HG02763 (cell line): Measurements from ENCODE around the gene STX7.

Experiments used
- ATAC-seq: cut with Tn5 transposase; IDR thresholded peaks from one replicate; pipeline ENCODE4 v1.9.1; 2021; ENCODE audit warnings: mild to moderate bottlenecking, moderate library complexity; ENCODE audit not compliant: unreplicated experiment

The STX7 gene

GRCh38 chr6:132478266-132478665, 34.6 kb downstream of the STX7 start:
- no peak for ATAC-seq

GRCh38 chr6:132476688-132477087, 36.2 kb downstream of the STX7 start:
- no peak for ATAC-seq

GRCh38 chr6:132475925-132476324, 37.0 kb downstream of the STX7 start:
- ATAC-seq, result no peak

GRCh38 chr6:132471787-132472186, 41.1 kb downstream of the STX7 start:
- no peak for ATAC-seq

DNA sequence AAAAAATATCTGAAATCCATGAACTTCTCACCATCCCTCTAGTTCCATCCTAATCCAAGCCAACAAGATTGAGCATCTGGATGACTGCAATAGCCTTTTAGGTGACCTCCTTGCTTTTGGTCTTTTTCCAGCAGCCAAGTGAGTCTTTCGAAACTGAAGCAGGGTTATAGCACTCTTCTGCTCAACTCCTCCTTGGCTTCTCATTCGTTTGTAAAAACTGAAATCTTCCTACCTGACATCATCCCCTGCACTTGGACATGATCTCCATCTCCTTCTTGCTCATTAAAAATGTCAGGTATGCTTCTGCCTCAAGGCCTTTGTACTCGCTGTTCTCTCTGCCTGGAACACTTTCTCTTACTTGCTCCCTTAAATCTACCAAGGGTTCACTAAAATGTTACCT, 46.0 kb downstream of the STX7 start:
- ATAC-seq, result no peak

DNA sequence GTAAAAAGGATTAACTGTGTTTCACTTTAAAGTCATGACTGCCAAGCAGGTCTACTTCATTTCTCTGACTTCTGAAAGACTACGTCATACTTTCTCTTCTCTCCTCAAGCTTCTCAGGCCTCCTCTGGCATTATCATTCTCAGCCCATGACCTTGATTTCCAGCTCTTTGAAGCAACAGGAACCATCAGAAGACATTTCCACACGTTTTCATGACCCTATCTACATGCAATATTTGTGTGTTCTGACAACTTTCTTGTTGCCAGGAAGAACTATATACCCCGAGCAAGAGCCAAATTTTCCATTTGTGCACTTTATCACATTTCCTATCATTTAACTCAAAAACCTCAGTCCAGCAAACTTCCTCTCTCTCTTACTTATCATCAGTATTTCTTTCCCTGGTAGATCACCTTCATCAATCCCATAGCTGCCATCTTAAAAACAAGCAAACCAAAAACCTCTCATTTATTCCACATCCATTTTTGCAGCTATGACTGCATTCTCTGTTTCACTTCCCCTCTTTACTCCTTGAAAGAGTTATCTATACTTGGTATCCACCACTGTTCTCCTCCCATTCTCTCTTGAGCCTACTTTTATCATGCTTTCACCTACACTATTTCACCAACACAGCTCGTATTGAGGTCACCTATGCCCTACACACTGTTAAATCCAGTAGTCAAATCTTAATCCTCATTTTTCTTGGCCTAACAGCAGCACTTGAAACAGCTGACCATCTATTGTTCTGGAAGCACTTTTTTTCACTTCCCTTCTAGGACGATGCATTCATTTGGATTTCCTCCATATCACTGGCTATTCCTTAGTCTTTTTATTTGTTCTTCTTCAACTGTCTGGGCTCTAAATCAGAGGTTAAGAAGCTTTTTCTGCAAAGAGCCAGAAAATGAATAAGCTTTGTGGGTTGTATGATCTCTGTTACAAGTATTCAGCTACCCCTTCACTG, 47.1 kb downstream of the STX7 start:
- no peak for ATAC-seq

- no peak for ATAC-seq
Observed at GRCh38 chr6:132464538-132465256, 48.2 kb downstream of the STX7 start.

- ATAC-seq, result no peak
Observed at GRCh38 chr6:132461958-132462357, 51.0 kb downstream of the STX7 start.

GRCh38 chr6:132459605-132459952, 53.3 kb downstream of the STX7 start:
- ATAC-seq, result no peak

GRCh38 chr6:132458887-132459604, 53.9 kb downstream of the STX7 start:
- no peak for ATAC-seq

DNA sequence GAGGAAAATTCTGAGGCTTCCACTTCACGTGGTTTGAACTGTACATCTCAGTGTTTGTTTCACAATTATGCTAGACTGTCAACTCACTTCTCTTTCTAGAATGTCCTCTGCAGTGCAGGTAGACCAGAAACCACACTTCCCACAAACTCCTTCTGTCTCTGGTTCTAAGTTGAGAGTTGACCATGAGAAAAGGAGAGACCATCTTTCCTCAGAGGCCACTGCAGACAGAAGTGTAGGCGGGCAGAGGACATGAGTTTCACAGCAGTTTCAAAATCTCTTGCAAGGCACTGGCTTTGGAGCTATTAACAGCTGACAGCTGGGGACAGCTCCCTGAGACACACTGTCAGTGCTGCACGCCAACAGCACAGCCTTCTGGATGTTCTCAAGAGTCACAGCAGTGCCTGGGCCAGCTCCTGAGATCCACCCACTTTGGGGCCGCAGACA, 56.2 kb downstream of the STX7 start:
- ATAC-seq, result peak; percentile 96

DNA sequence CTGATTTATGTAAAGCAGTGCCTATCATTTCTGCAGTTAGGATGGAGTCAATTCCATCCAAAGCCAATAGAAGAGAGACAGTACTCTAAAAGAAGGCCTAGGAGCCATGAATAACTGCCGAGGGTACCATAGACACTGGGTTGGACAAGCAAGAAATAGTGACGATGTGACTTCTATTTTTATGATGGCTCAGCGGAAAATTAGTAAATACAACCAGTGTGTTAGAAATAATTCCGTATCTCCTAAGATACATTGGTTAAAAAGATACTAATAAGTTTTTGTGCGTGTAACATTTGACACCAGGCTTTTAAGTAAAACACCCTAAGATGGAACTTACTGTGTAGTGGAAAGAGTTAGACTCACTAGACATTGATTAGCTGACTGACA, 66.1 kb downstream of the STX7 start:
- ATAC-seq, result no peak

DNA sequence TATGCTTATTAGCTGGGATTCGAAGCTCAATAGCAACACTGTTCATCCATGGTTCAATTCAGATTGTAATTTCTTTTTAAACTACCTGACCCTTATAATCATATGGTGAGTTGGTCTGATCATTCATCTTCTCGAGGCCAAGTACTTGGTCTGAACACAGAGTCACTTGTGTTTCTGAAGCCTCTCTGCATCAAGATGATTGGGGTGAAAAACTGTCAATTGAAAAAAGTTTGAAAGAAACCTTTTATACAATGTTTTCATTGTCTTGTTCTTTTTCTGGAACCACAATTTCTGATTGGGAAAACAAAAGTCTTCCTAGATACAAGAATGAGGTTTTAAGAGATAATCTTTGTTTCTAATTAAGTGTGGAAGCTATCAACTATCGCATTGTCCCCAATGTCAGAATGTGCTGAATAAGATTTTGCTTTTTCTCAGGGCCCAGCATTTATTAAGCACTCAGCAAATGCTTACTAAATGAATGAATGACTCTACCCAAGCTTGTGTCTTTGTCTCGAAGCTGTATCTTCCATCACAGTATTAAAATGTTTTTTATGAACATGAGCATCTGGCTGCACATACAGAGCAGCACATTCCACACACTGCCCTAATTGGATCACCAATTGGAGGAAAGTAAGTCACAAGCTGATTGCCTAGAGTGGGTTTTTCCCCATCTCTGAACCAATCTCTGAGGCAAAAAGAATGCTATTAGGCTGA, 66.6 kb downstream of the STX7 start:
- ATAC-seq, result no peak

GRCh38 chr6:132445201-132445951, 67.5 kb downstream of the STX7 start:
- ATAC-seq, result no peak

GRCh38 chr6:132443206-132443605, 69.7 kb downstream of the STX7 start:
- ATAC-seq, result no peak

GRCh38 chr6:132430110-132430509, 82.8 kb downstream of the STX7 start:
- ATAC-seq, result no peak

GRCh38 chr6:132425176-132425575, 87.7 kb downstream of the STX7 start:
- no peak for ATAC-seq

DNA sequence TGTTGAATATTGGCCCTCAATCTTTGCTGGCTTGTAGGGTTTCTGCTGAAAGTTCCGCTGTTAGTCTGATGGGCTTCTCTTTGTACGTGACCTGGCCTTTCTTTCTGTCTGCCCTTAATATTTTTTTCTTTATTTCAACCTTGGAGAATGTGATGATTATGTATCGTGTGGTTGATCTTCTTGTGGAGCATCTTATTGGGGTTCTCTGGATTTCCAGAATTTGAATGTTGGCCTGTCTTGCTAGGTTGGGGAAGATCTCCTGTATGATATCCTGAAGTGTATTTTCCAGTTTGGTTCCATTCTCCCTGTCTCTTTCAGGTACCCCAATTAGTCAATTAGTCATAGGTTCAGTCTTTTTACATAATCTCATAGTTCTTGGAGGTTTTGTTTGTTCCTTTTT, 89.1 kb downstream of the STX7 start:
- no peak for ATAC-seq

DNA sequence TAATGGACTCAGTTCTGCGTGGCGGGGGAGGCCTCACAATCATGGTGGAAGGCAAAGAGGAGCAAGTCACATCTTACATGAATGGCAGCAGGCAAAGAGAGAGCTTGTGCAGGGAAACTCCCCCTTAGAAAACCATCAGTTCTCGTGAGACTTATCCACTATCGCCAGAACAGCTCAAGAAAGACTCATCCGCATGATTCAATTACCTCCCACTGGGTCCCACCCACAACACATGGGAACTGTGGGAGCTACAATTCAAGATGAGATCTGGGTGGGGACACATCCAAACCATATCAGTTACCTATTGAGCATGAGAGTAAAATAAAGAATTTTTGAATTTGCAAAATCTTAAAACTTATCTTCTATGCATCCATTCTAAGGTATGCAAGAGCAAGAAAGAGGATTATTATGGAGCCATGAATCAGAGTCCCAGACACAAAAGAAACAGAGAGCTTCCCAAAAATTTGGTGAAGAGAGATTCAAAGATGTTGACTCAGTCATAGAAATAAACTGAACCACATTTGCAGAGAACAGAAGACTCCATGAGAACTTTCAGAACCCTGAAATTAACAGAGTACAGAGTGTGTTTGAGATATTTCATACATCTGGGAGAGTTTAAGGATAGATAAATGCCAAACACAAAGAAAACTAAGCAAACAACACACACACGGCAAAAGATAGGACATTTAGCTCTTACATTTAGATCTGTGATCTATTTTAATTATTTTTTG, 94.5 kb downstream of the STX7 start:
- ATAC-seq, result no peak
